NCI-H345 (cell line): ENCODE results near the gene SEMA5A.

Source experiments
- DNase-seq: peaks from one replicate; lab custom pipeline; 2025; lab: John Stamatoyannopoulos, UW

The SEMA5A gene

GRCh38 chr5:9549941-9550340 lies 4.1 kb upstream of the SEMA5A start:
- no peak for DNase-seq

- no peak for DNase-seq
These were observed 1.5 kb upstream of the SEMA5A start for GRCh38 chr5:9547122-9547947.

- peak; percentile 55 for DNase-seq
These were observed 511 bp downstream of the SEMA5A start for GRCh38 chr5:9545136-9545991.

- DNase-seq: peak; percentile 90
These were observed 1.3 kb downstream of the SEMA5A start for GRCh38 chr5:9544502-9545135.

GRCh38 chr5:9544056-9544455 lies 1.8 kb downstream of the SEMA5A start:
- peak; percentile 32 for DNase-seq

- DNase-seq: no peak
These were observed 2.5 kb downstream of the SEMA5A start for GRCh38 chr5:9543311-9543920.

GRCh38 chr5:9540791-9541190 lies 5.1 kb downstream of the SEMA5A start:
- no peak for DNase-seq

GRCh38 chr5:9538504-9538903 lies 7.4 kb downstream of the SEMA5A start:
- no peak for DNase-seq

- no peak for DNase-seq
These were observed 8.4 kb downstream of the SEMA5A start for GRCh38 chr5:9537223-9538141.

- no peak for DNase-seq
These were observed 9.2 kb downstream of the SEMA5A start for GRCh38 chr5:9536717-9537116.

GRCh38 chr5:9534881-9535517 lies 10.9 kb downstream of the SEMA5A start:
- DNase-seq: no peak

- no peak for DNase-seq
These were observed 12.1 kb downstream of the SEMA5A start for GRCh38 chr5:9533562-9534364.

- DNase-seq: no peak
These were observed 12.8 kb downstream of the SEMA5A start for GRCh38 chr5:9533096-9533495.

GRCh38 chr5:9529513-9529912 lies 16.4 kb downstream of the SEMA5A start:
- DNase-seq: no peak

- DNase-seq: no peak
These were observed 16.8 kb downstream of the SEMA5A start for GRCh38 chr5:9529041-9529480.

- peak; percentile 19 for DNase-seq
These were observed 20.9 kb downstream of the SEMA5A start for GRCh38 chr5:9524941-9525340.

GRCh38 chr5:9523090-9523823 lies 22.6 kb downstream of the SEMA5A start:
- peak; percentile 54 for DNase-seq

- DNase-seq: no peak
These were observed 26.3 kb downstream of the SEMA5A start for GRCh38 chr5:9519537-9519936.

- DNase-seq: no peak
These were observed 29.3 kb downstream of the SEMA5A start for GRCh38 chr5:9516591-9516990.
